HEK293 (cell line): ENCODE measurements around the gene OGFOD3.
A peak's percentile ranks its signal among the peaks of the same experiment; 100 is the strongest.

Experiments
- CTCF ChIA-PET: fragments of 350-600 bp; formaldehyde crosslinking; extraction: SDS; loops from one replicate; lab custom pipeline; 2021; ENCODE audit warnings: antibody characterized with exemption; lab: Yijun Ruan, JAX
- POLR2A ChIA-PET: fragments of 300-600 bp; formaldehyde crosslinking; extraction: SDS; loops from one replicate; lab custom pipeline; 2020; ENCODE audit warnings: antibody characterized with exemption, inconsistent platforms; lab: Yijun Ruan, JAX
- H3K27ac ChIP-seq: fragments of 200-500 bp; sonication (Bioruptor generic); 2 replicates; pipeline ENCODE4 v1.5.1; 2014; ENCODE audit warnings: low read depth, low read length, control low read depth, inconsistent platforms; ENCODE audit errors: extremely low read depth
- H3K36me3 ChIP-seq, 2 experiments: fragments of 200-500 bp in 1 of 2; sonication (Bioruptor generic) in 1 of 2; 1 replicate in 1 of 2; 2 replicates in 1 of 2; pipeline ENCODE4 v1.5.1; 2014 to 2017; ENCODE audit warnings: inconsistent platforms in 2 of 2, low read length in 2 of 2; ENCODE audit not compliant: control insufficient read depth in 2 of 2, insufficient read depth in 1 of 2
- H3K4me1 ChIP-seq: fragments of 200-500 bp; sonication (Bioruptor generic); 2 replicates; pipeline ENCODE4 v1.5.1; 2014; ENCODE audit warnings: mild to moderate bottlenecking, low read length, inconsistent platforms; ENCODE audit not compliant: control insufficient read depth, insufficient read depth
- H3K4me3 ChIP-seq: 2 replicates; pipeline ENCODE4 v1.5.1; 2011; ENCODE audit warnings: low read depth, mild to moderate bottlenecking, control low read depth, low read length, moderate library complexity
- H3K9me3 ChIP-seq: fragments of 200-500 bp; sonication (Bioruptor generic); 2 replicates; pipeline ENCODE4 v1.5.1; 2014; ENCODE audit warnings: low read depth, low read length, inconsistent platforms; ENCODE audit not compliant: control insufficient read depth, insufficient read depth
- BCL6B ChIP-seq: fragments of 450-650 bp; formaldehyde crosslinking; IDR thresholded peaks from 2 replicates; pipeline ENCODE4 v1.5.1; 2017; ENCODE audit warnings: missing biosample characterization, missing genetic modification characterization
- PRDM10 ChIP-seq: fragments of 450-650 bp; formaldehyde crosslinking; IDR thresholded peaks from 2 replicates; pipeline ENCODE4 v1.5.1; 2016; ENCODE audit warnings: missing biosample characterization, missing genetic modification characterization
- SP2 ChIP-seq: fragments of 450-650 bp; formaldehyde crosslinking; IDR thresholded peaks from 2 replicates; pipeline ENCODE4 v1.5.1; 2016; ENCODE audit warnings: missing biosample characterization, missing genetic modification characterization
- YY2 ChIP-seq: fragments of 450-650 bp; formaldehyde crosslinking; IDR thresholded peaks from 2 replicates; pipeline ENCODE4 v1.5.1; 2016; ENCODE audit warnings: missing biosample characterization, missing genetic modification characterization
- ZNF214 ChIP-seq: fragments of 450-650 bp; formaldehyde crosslinking; IDR thresholded peaks from 2 replicates; pipeline ENCODE4 v1.5.1; 2017; ENCODE audit warnings: missing biosample characterization, mild to moderate bottlenecking, missing genetic modification characterization, borderline replicate concordance
- ZNF223 ChIP-seq: fragments of 450-650 bp; formaldehyde crosslinking; IDR thresholded peaks from 2 replicates; pipeline ENCODE4 v1.5.1; 2016; ENCODE audit warnings: missing biosample characterization, missing genetic modification characterization
- ZNF26 ChIP-seq: fragments of 450-650 bp; formaldehyde crosslinking; IDR thresholded peaks from 2 replicates; pipeline ENCODE4 v1.5.1; 2016; ENCODE audit warnings: missing biosample characterization, missing genetic modification characterization
- ZNF501 ChIP-seq: fragments of 450-650 bp; formaldehyde crosslinking; IDR thresholded peaks from 2 replicates; pipeline ENCODE4 v1.5.1; 2016; ENCODE audit warnings: missing biosample characterization, missing genetic modification characterization
- ZNF623 ChIP-seq: fragments of 450-650 bp; formaldehyde crosslinking; IDR thresholded peaks from 2 replicates; pipeline ENCODE4 v1.5.1; 2016; ENCODE audit warnings: missing biosample characterization, missing genetic modification characterization
- ZNF626 ChIP-seq: fragments of 450-650 bp; sonication (Bioruptor Pico); formaldehyde crosslinking; IDR thresholded peaks from 2 replicates; pipeline ENCODE4 v1.5.1; 2018; ENCODE audit warnings: missing biosample characterization, missing genetic modification characterization, inconsistent platforms
- ZNF677 ChIP-seq: fragments of 450-650 bp; IDR thresholded peaks from 2 replicates; pipeline ENCODE4 v1.5.0; 2018; ENCODE audit warnings: missing biosample characterization, mild to moderate bottlenecking, missing genetic modification characterization, moderate library complexity
- ZNF792 ChIP-seq: fragments of 450-650 bp; formaldehyde crosslinking; IDR thresholded peaks from 2 replicates; pipeline ENCODE4 v1.5.1; 2016; ENCODE audit warnings: missing biosample characterization, missing genetic modification characterization
- ZSCAN4 ChIP-seq: fragments of 450-650 bp; formaldehyde crosslinking; IDR thresholded peaks from 2 replicates; pipeline ENCODE4 v1.5.1; 2017; ENCODE audit warnings: missing biosample characterization, missing genetic modification characterization

The OGFOD3 gene

GRCh38 chr17:82449883-82450356 lies 31.5 kb upstream of the OGFOD3 start:
- POLR2A ChIA-PET, result interaction anchor here (0.6 kb wide), 1 partner anchor 307 kb away, joined by 4 read pairs; no protein-coding TSS in a partner anchor
- H3K27ac ChIP-seq, result peak overlapping the region; percentile 69; the same call in 1 of the 2 replicates
- TF ChIP-seq ZNF26 (tag by site-specific recombination) (no peak), ZNF223 (tag by site-specific recombination) (0 out of 2 replicates have a peak, but pooled peaks have one; percentile 14), ZNF677 (tag by site-specific recombination) (no peak), YY2 (tag by site-specific recombination) (no peak), ZNF623 (tag by site-specific recombination) (peak; percentile 12; the same call in 1 of the 2 replicates), ZNF792 (tag by site-specific recombination) (peak; percentile 20; the same call in 1 of the 2 replicates), ZNF214 (tag by site-specific recombination) (no peak), ZSCAN4 (tag by site-specific recombination) (peak; percentile 64; the same call in 1 of the 2 replicates), ZNF501 (tag by site-specific recombination) (no peak), SP2 (no peak), ZNF626 (tag by site-specific recombination) (no peak)
- CTCF ChIA-PET, result interaction anchor here (1.0 kb wide), 1 partner anchor 104 kb away, joined by 4 read pairs; no protein-coding TSS in a partner anchor
- H3K9me3 ChIP-seq, result no peaks in the 10 kb centered on the region
- H3K36me3 ChIP-seq, result peaks cover 0 to 17% of the 10 kb centered on the region in 2 experiments; a peak in 1 of 3 replicates
- H3K4me3 ChIP-seq, result peak overlapping the region; percentile 82
- H3K4me1 ChIP-seq, result peaks cover 4% of the 10 kb centered on the region; the same call in 1 of the 2 replicates

- H3K27ac ChIP-seq, result no peak overlapping the region
- peaks cover 0 to 24% of the 10 kb centered on the region in 2 experiments; a peak in 1 of 3 replicates for H3K36me3 ChIP-seq
- H3K9me3 ChIP-seq, result no peaks in the 10 kb centered on the region
- CTCF ChIA-PET, result interaction anchor here (0.6 to 1.0 kb wide), 2 partner anchors 105 to 212 kb away, joined by 3 to 4 read pairs; no protein-coding TSS in a partner anchor
- H3K4me1 ChIP-seq, result peaks cover 4% of the 10 kb centered on the region; the same call in 1 of the 2 replicates
- POLR2A ChIA-PET, result interaction anchor here (0.6 kb wide), 1 partner anchor 308 kb away, joined by 4 read pairs; no protein-coding TSS in a partner anchor
- 0 out of 2 replicates have a peak, but pooled peaks have one; percentile 35 for TF ChIP-seq PRDM10 (tag by site-specific recombination)
- TF ChIP-seq BCL6B, result no peak
- 0 out of 2 replicates have a peak, but pooled peaks have one; percentile 33 for TF ChIP-seq SP2
- no peak overlapping the region for H3K4me3 ChIP-seq
Observed at GRCh38 chr17:82449131-82449882, 30.9 kb upstream of the OGFOD3 start.
